HG03025 (cell line): Measurements from ENCODE around the gene AKR1C4.
"Not testable (repeated sequence)": the region's sequence is repeated elsewhere in the genome, so short reads cannot be mapped to it uniquely, and the experiment has no call there.

Experiments used
- ATAC-seq: cut with Tn5 transposase; IDR thresholded peaks from one replicate; pipeline ENCODE4 v1.9.1; 2021; ENCODE audit warnings: mild to moderate bottlenecking, moderate library complexity; ENCODE audit not compliant: unreplicated experiment, low FRiP score

The AKR1C4 gene

DNA sequence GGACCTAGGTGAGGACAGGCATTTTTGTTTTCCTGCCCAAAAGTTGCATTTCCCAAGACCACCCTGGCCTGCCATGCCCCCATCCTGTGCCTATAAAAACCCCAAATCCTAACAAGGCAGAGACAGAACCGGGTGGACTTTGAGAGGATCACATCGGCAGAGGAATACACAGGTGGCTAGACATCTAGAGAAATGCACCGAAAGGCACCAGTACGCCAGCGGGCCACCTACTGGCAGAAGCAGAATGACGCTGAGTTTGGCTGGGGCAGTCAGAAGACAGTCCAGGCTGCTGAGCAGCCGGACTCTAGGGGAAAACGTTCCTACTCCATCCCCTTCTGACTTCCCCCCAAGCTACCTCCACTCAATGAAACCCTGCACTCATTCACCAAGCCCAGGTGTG, 2.8 kb downstream of the AKR1C4 start:
- ATAC-seq = no peak

DNA sequence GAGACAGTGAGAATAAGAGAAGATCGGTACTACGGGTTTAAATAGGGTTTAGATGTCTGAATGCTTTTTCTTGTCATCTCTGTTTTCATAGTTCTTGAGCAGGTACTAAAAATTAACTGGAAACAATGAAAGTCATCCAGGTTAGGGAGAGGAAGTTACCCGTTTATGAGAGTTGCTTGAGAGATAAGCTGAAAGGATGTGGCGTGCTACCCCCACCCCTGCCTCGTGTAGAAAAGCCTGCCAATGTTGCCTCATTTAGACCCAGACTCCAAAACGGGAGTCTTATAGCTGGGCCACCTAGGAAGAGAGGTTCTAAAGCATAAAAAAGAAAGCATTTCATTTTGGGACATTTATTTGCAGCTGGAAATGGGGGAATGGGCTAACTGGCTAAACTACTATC, 10.2 kb downstream of the AKR1C4 start:
- ATAC-seq = no peak

DNA sequence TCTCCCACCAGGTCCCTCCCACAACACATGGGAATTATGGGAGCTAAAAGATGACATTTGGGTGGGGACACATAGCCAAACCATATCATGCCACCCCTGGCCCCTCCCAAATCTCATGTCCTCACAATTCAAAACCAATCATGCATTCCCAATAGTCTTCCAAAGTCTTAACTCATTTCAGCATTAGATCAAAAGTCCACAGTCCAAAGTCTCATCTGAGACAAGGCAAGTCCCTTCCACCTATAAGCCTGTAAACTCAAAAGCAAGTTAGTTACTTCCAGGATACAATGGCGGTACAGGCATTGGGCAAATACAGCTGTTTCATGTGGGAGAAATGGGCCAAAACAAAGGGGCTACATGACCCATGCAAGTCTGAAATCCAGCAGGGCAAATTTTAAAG, 13.1 kb downstream of the AKR1C4 start:
- ATAC-seq = not testable (repeated sequence)

DNA sequence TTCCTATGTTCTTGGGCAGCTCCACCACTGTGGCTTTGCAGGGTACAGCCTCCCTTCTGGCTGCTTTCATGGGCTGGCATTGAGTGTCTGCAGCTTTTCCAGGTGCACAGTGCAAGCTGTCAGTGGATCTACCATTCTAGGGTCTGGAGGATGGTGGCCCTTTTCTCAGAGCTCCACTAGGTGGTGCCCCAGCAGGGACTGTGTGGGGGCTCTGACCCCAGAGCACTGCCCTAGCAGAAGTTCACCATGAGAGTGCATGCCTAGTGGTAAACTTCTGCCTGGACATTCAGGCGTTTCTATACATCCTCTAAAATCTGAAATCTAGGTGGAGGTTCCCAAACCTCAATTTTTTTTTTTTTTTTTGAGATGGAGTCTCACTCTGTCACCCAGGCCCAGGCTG, 13.6 kb downstream of the AKR1C4 start:
- not testable (repeated sequence) for ATAC-seq

DNA sequence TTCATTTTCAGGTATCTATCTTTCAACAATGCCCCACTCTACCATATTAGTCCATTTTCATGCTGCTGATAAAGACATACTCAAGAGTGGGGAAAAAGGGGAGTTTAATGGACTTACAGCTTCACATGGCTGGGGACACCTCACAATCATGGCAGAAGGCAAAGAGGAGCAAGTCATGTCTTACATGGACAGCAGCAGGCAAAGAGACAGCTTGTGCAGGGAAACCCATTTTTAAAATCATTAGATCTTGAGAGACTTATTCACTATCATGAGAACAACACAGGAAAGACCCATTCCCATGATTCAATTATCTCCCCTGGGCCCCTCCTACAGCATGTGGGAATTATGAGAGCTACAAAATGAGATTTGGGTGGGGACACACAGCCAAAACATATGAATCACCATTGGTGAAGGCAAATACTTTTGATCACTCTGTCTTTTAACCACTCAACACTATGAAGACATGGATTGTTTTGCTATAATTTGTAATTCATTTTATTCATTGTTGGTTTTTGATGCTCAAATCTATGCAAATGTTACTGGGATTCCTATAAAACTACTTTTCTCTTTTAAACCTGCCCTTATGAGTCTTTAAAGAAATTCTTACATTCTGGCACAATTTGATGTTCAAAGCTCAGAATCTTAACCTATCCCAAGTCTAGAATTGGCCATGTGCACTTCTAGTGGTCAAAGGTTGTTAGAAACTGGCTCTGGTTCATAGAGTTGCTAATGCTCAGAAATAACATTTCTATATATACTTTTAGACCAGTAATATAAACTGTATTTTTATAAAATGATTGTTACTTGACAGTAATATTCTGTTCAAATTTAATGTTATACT, 15.3 kb downstream of the AKR1C4 start:
- ATAC-seq = no peak

DNA sequence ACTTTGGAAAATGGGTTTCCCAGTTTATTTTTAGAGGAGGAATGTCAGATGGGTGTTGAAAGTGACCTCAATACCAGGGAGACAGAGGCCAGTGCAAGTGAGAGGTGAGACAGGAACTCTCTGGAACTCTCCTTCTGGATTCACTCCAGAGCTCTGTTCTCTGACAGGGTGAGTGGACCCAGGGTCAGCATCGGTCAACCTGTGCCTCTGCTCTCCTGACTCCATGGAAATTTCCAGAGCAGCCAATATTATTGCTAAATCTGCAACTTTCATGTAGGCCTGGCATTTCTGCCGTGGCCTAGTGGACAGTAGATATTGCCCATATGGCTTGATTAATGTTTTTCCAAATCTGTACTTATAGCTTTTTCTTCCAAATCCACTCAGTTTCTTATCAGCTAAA, 20.2 kb downstream of the AKR1C4 start:
- ATAC-seq = no peak

DNA sequence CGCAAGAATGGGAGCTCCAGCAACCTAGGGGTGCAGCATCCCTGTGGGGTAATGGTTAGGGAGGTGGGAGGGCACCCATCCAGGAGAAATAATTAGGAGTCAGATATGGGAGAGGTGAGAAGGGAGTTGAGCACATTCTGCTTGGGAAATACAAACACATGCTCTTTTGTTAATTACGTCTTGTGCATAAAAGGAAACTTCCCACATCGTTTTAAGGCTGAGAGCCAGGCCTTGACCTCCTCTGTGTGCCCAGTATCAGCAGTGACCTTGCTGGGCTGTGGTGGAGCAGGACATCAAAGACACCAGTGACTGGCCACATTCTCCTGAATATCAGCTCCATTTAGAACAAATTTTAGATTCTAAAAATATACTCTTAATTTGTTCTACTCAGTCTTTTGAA, 22.6 kb downstream of the AKR1C4 start:
- ATAC-seq = no peak

DNA sequence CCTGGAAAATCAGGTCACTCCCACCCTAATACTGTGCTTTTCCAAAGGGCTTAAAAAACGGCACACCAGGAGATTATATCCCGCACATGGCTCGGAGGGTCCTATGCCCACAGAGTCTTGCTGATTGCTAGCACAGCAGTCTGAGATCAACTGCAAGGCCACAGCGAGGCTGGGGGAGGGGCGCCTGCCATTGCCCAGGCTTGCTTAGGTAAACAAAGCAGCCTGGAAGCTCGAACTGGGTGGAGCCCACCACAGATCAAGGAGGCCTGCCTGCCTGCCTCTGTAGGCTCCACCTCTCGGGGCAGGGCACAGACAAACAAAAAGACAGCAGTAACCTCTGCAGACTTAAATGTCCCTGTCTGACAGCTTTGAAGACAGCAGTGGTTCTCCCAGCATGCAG, 26.3 kb downstream of the AKR1C4 start:
- ATAC-seq = not testable (repeated sequence)

DNA sequence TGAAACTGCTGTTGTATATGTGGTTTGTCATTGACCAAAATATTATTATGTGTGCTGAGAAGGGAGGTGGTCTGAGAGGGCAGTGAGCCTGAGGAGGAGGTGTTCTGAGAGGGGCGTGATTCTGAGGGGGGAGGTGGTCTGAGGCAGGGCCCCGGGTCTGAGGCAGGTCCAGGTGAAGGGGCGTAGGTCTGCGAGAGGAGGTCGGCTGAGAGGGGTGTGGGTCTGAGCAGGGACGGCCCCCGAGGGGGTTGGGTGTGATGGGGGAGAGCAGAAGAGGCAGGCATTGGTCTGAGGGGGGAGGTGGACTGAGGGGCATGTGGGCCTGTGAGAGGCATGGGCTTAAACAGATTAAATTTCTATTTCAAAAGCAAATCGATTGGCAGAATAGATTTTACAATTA, 32.4 kb downstream of the AKR1C4 start:
- ATAC-seq = no peak

DNA sequence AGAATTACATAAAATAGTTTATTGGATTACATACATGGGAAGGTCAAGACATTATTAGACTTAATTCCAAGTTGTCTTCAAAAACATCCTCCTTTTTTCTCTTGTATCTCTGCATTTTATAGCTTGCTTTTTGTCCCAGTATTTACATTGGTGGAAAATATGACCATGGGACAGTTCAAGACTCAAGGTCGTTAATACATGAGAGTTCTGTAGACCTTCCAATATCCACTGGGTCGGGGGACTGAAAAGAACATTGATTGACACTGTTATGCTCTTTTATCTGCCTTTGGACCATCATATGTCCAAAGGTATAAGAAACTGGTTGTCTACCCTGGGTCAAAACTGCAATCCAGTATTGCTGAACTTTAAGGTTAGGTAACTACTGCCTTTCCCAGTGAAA, 36.7 kb downstream of the AKR1C4 start:
- no peak for ATAC-seq

DNA sequence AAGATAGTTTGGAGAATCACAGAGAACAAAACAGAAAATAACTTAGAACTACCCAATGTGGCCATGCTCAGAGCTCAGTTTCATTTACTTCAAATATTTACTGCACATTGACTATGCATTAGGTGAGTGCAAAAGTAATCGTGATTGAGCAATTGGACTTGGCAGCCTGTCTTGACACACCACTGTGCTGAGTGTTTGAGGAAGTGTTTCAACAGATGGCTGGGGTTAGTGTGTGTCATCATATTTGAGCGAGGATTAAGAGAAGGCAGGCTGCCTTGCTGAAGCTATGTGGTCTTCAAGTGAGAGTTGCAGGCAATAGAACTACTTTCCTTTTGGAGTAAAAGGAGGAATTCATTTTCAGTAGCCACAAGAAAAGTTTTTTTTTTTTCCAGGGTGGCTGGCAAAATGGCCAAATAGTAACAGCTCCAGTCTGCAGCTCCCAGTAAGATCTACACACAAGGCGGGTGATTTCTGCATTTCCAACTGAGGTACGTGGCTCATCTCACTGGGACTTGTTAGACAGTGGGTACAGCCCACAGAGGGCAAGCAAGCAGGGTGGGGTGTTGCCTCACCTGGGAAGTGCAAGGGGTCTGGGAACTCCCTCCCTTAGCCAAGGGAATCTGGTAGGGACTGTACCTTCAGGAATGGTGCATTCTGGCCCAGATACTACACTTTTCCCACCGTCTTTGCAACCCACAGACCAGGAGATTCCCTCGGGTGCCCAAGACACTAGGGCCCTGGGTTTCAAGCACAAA, 37.6 kb downstream of the AKR1C4 start:
- no peak for ATAC-seq

DNA sequence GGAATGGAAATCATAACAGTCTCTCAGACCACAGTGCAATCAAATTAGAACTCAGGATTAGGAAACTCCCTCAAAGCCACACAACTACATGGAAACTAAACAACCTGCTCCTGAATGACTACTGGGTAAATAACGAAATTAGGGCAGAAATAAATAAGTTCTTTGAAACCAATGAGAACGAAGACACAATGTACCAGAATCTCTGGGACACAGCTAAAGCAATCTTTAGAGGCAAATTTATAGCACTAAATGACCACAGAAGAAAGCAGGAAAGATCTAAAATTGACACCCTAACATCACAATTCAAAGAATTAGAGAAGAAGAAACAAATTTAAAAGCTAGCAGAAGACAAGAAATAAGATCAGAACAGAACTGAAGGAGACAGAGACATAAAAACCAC, 40.9 kb downstream of the AKR1C4 start:
- ATAC-seq = not testable (repeated sequence)

DNA sequence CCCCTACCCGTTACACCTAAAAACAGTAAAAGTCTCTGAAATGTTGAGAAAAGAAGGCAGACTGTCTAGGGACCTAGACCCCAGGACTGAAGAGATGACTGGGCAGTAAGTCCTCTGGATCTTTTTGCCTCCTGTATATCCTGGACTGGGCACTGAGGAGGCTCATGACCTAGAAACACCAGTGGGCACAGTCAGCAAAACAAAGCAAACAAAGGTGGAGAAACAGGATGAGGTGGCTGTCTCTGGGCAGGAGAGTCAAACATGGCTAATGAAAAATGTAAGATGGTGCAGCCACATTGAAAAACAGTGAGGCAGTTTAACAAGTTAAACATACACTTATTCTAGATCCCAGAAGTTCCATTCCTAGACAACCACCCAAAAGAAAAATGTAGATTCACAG, 45.9 kb downstream of the AKR1C4 start:
- no peak for ATAC-seq

DNA sequence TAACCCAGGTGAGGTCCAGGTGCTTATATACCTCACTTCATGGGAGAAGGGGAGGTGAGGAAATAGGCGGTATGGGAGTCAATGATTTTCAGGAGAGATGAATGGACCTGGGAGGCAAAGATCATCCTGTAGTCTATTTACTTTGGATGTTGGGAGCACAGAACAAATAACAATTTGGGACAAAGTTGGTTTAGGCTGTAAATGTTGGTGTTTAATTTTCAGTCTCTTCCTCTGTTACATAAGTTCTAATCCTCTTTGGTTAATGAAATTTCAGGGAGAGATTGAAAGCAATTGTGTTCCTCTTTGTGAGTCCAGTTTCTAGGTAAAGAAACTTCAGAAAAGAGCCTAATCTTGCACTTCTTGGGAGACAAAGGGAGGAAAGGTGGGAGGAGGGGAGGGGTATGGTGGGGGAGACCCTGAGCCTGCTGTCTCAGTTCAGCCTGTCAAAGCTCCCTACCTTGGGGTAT, 46.9 kb downstream of the AKR1C4 start:
- ATAC-seq = no peak

DNA sequence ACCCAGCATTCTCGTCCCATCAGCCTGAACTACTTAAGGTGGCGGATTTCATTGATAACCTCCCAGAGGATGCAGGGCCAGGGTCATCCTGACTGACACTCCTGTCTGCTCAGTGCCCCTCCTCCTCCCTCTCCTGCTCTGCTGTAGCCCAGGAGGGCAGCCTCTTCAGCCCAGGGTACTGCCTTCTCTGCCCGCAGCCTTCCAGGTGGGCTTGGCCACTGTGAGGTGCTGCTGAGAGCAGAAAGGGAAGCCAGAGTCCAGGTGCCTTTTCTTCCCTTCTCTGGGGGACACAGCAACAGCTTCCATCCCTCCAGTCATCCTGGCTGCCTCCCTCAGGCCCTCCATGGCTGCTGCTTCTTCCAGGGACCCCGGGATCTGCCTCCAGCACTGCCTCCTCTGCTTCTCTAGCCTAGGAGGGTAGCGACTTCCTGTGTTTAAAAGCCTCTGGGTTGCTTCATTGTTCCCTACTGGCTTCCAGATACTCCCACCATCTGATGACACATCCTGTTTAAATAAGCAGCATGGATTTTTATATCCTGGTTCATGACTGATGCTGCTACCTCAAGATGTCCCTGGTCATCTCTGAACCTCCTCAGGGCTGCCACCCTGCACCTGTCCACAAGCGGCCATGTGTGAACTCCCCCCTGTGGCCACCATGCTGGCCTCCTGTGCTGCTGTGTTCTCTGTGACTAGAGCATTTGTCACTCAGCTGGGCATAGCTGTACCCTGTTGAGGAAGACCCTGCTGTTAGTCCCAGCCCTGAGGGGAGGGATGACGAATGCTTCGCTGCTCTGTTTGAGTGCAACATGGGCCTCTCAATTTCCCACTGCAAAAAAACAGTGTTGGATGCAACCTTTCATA, 55.8 kb downstream of the AKR1C4 start:
- no peak for ATAC-seq

DNA sequence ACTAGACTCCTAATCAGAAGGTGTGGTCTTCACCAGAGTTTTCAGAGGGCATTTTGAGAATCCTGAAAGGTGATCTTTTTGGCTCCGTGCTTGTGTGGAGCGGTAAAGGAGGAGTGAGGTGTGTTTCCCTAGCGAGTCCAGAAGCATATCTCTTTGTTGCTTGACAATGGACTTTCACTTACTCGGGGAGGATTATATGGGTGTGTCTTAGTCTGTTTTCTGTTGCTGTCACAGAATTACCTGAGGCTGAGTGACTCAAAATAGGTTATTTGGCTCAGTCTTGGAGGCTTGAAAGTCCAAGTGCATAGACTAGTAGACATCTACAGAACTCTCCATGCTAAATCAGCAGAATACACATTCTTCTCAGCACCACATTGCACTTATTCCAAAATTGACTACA, 57.9 kb downstream of the AKR1C4 start:
- ATAC-seq = no peak

DNA sequence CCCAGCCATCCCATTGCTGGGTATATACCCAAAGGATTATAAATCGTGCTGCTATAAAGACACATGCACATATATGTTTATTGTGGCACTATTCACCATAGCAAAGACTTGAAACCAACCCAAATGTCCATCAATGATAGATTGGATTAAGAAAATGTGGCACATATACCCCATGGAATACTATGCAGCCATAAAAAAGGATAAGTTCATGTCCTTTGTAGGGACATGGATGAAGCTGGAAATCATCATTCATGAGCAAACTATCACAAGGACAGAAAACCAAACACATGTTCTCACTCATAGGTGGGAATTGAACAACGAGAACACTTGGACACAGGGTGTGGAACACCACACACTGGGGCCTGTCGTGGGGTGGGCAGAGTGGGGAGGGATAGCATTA, 61.1 kb downstream of the AKR1C4 start:
- not testable (repeated sequence) for ATAC-seq

DNA sequence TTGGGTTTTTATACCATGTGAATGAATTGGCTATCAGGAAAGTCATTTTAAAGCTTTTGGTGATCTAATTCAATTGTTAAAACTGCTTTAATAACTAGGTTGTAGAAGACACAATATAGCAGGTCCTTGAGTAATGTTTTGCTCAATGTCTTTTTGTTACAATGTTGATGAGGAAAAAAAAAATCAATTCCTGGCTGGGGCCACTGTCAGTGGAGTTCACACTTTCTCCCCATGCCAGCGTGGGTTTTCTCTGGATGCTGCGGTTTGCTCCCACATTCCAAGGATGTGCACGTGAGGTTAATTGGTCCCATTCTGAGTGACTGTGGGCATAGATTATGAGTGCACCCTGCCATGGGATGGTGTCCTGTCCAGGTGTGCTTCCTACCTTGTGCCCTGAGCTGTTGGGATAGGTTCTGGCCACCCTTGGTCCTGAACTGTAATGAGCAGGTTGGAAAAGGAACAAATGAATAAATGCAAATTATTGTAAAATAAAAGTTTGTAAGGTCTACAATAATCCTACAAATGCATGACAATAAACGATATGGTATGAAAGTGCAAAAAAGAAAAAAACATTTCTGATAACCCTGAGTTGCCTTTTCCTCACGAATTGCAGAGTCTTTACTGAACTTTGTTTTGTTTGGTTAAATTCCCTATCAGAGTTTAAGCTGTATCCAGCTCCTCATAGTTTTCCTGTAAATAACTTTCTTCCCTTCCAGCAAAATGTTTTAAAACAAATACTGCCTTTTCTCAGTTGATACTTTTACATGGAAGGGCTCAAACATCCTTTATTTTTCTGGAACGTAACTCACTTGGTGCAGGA, 62.7 kb downstream of the AKR1C4 start:
- ATAC-seq = no peak

DNA sequence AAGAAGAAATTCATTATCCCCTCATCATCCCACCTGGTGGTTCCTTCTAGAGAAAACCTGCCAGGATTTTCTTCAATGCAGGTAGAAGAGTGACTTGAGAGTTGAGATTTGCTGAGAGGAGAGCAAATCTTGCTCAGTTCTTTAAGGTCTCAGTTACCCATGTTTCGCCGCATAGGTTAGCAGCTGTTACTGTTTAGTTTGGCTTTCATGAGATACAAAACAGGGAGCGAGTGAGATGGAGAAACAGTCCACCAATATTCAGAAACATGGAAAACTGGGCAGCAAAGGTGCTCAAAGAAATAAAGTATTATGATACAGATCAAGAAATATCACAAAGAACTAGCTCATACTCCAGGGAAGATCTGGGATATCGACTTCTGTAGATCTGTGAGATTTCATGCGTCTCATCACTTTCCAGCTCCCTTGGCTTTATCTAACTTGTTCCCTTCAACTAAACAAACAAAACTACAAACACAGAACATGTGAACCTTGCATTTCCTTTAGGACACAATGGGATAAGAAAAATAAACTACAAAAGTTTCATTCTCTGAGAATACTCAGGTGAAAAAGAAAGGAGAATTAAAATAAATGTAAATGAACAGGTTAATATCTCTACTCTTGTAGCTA, 63.4 kb downstream of the AKR1C4 start:
- no peak for ATAC-seq

DNA sequence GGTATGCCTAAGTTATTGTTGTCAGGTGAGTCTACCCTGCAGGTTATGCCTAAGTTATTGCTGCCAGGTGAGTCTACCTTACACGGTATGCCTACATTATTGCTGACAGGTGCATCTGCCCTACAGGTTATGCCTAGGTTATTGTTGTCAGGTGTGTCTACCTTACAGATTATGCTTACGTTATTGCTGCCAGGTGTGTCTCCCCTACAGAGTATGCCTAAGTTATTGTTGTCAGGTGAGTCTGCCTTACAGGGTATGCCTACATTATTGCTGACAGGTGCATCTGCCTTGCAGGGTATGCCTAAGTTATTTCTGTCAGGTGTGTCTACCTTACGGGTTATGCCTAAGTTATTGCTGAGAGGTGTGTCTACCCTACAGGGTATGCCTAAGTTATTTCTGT, 64.2 kb downstream of the AKR1C4 start:
- ATAC-seq = no peak
